Adrenal gland (tissue), 12 donors: ENCODE measurements around the gene MYO7A. TPM values are rescaled to one million over a fixed set of nuclear protein-coding genes. Genes with fewer than 3 reads are reported as not detected.
A peak's percentile ranks its signal among the peaks of the same experiment; 100 is the strongest.

Experiments
- DNase-seq, 7 donors: peaks; one replicate each; pipeline ENCODE4 v3.0.0-alpha.2; 2019 to 2020
- H3K27ac ChIP-seq, 5 donors: fragments of 200-600 bp; sonication (generic) in 4 of 5; 1 replicate in 3 of 5; 2 replicates in 2 of 5; pipeline versions ENCODE4 v1.5.1 to v1.8.0; 2016 to 2020; ENCODE audit warnings: mild to moderate bottlenecking in 1 of 5
- H3K27me3 ChIP-seq: fragments of 200-600 bp; 2 replicates; pipeline ENCODE4 v1.8.0; 2021
- H3K36me3 ChIP-seq, 2 donors: fragments of 200-600 bp; replicated peaks in 1 of 2; 1 replicate in 1 of 2; 2 replicates in 1 of 2; pipeline versions ENCODE4 v1.5.1 to v1.8.0; 2018 to 2022
- H3K4me1 ChIP-seq, 2 donors: fragments of 200-600 bp; replicated peaks in 1 of 2; 1 replicate in 1 of 2; 2 replicates in 1 of 2; pipeline versions ENCODE4 v1.5.1 to v1.8.0; 2018 to 2021
- H3K4me3 ChIP-seq, 4 donors: fragments of 200-600 bp; sonication (generic) in 3 of 4; one replicate each; pipeline ENCODE4 v1.5.1; 2016 to 2018
- H3K9me3 ChIP-seq, 3 donors: fragments of 200-600 bp; sonication (generic) in 1 of 3; replicated peaks in 1 of 3; 1 replicate in 2 of 3; 2 replicates in 1 of 3; pipeline versions ENCODE4 v1.5.1 to v1.8.0; 2016 to 2021
- CTCF ChIP-seq, 6 experiments: fragments of 450-650 bp in 4 of 6; fragments of 200-600 bp in 2 of 6; sonication (generic) in 1 of 6; IDR thresholded peaks; 1 replicate in 5 of 6; 2 replicates in 1 of 6; pipeline versions ENCODE4 v1.5.1 to v1.8.0; 2016 to 2021; ENCODE audit warnings: antibody characterized with exemption in 6 of 6, mild to moderate bottlenecking in 2 of 6, moderate library complexity in 1 of 6
- POLR2A ChIP-seq, 2 donors: fragments of 450-650 bp; IDR thresholded peaks; one replicate each; pipeline ENCODE4 v1.6.1; 2017; ENCODE audit warnings: antibody characterized with exemption in 2 of 2, mild to moderate bottlenecking in 2 of 2, moderate library complexity in 1 of 2
- WGBS, 4 donors: extraction: QIAGEN DNeasy Blood & Tissue Kit in 2 of 4; methylation state at CpG; one replicate each; pipeline versions ENCODE4 v1.1.5 to v1.1.7; 2013 to 2017; 5-methylcytosine and 5-hydroxymethylcytosine counted together
- intact Hi-C, 2 donors: fragments of 100-400 bp; cut with DNase I; formaldehyde crosslinking; loops; one replicate each; pipeline versions ENCODE4 v1.14.1 to v1.15.0; 2022 to 2023
- polyA plus RNA-seq, 3 donors: library from polyadenylated mRNA; stranded (reverse); fragments of 200-250 nt in 2 of 3; fragments of 350-450 nt in 1 of 3; fragmentation: Illumina TruSeq in 1 of 3; extraction: RNeasy Lipid Tissue Mini Kit (QIAGEN cat#74804) in 1 of 3; gene quantifications; one replicate each; pipeline ENCODE4 v1.2.3, GENCODE V29; 2013 to 2014
- total RNA-seq, 9 donors: library from RNA; depleted of rRNA in 4 of 9; stranded (reverse); fragments of >200 nt in 4 of 9; fragments of 120-200 nt in 1 of 9; fragmentation: NEBNext Ultra II Directional in 1 of 9; extraction: Animal tissue kit (Norgen Biotek cat#: 25700) in 1 of 9; gene quantifications; one replicate each; pipeline versions ENCODE4 v1.1.0 to v1.2.4, GENCODE V29; 2013 to 2023
- donor health status: healthy with polysubstance abuse.
- donor health status: Bipolar disorder and iron deficiency.
- donor health status: DM: yes; HTN: yes; CAD: no.
- donor health status: DM: no; HTN: no; CAD: no.
- donor health status: DM: no; HTN: no; CAD: no.
- donor health status: DM: yes; HTN: yes; CAD: no.

Gene MYO7A
- total and polyA plus RNA-seq, 12 donors, result 5.5 to 175 (median 91.6) TPM

- 48 to 68% (median 63%) methylated on average over 7 to 13 of the region's 13 CpGs for WGBS, 4 donors
- DNase-seq, result peak in 2 of 7 donors; percentile 8 to 15
- peaks cover 5 to 7% of the 10 kb centered on the region in 2 donors for H3K4me1 ChIP-seq
- no peak overlapping the region for H3K4me3 ChIP-seq
- H3K9me3 ChIP-seq, result no peaks in the 10 kb centered on the region
- no peaks in the 10 kb centered on the region for H3K36me3 ChIP-seq
- H3K27me3 ChIP-seq, result no peaks in the 10 kb centered on the region
- TF ChIP-seq CTCF (IDR thresholded peaks at IDR 0.05), result no peak
- TF ChIP-seq POLR2A (IDR thresholded peaks at IDR 0.05), result no peak
- intact Hi-C loops, result loop anchor here (2.0 to 5.0 kb wide), 2 partner anchors 42 to 43 kb away; no protein-coding TSS in a partner anchor
- H3K27ac ChIP-seq, result no peak overlapping the region
These were observed 37.5 kb upstream of the MYO7A start for GRCh38 chr11:77090373-77091111.

DNA sequence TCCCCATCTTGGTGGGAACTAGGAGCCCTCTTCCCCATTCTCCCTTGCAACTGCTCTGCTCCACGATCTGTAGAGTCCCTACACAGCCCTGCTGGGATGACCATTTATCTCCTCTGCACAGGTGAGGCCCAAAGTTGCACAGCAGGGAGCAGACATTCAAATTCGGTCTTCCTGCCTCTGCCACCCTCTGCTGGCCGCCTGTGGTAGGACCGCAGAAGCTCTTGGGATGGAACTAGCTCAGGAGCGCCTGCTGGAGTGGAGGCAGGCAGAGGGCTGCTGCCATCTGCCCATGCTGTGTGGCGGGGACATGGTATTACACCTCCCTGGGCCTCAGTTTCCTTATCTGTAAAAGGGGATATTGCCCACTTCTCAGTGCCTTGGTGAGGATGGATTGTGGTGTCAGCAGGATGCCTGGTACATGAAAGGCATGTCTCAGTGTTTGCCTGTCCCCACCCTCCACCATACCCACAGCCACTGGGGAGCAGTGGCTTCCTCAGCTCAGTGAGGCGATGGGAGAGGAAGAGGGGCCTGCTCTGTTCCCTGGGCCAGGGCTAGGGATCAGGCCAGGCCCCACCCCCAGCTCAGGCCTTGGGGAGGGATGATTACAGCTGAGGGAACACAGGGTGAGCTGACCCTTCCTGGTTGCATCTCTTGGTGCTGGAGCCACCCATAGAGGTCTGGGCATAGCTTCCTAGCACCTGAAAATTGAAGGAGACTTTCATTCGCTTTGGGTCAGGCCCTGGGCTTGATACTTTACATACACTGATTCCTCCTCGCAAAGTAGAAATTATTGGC, 36.7 kb upstream of the MYO7A start:
- H3K4me3 ChIP-seq, result no peak overlapping the region
- no peaks in the 10 kb centered on the region for H3K36me3 ChIP-seq
- H3K9me3 ChIP-seq, result no peaks in the 10 kb centered on the region
- TF ChIP-seq CTCF (IDR thresholded peaks at IDR 0.05) (peak; percentile 89 to 98 (median 95)), POLR2A (IDR thresholded peaks at IDR 0.05) (no peak)
- intact Hi-C loops, result loop anchor here (2.0 to 5.0 kb wide), 2 partner anchors 43 to 44 kb away; no protein-coding TSS in a partner anchor
- DNase-seq, result peak; percentile 80 to 95 (median 87)
- 30 to 42% (median 30%) methylated on average over 2 to 9 of the region's 9 CpGs for WGBS, 4 donors
- no peaks in the 10 kb centered on the region for H3K27me3 ChIP-seq
- H3K27ac ChIP-seq, result peak overlapping the region in 1 of 5 donors; percentile 9
- peaks cover 1 to 4% of the 10 kb centered on the region in 2 donors for H3K4me1 ChIP-seq

DNA sequence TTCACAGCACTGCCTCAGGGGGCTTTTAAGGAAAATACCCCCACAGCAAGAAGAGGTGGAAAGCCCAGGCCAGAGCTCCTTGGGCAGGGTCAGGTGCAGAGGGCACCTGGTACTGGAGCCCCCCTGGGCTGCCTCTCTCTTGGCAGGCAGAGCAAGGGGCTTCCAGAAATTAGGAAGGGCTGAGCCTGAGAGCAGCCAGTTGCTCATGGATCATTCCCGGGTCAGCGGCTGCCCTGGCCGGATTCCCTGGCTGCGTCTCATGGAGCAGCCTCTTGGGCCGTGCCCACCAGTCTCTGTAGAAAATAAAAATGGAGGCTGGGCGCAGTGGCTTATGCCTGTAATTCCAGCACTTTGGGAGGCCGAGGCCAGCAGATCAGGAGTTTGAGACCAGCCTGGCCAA, 35.7 kb upstream of the MYO7A start:
- Histone ChIP-seq H3K4me3 (no peak overlapping the region), H3K27ac (no peak overlapping the region), H3K4me1 (no peaks in the 10 kb centered on the region), H3K9me3 (no peaks in the 10 kb centered on the region), H3K27me3 (no peaks in the 10 kb centered on the region), H3K36me3 (no peaks in the 10 kb centered on the region)
- peak in 1 of 7 donors; percentile 6 for DNase-seq
- TF ChIP-seq POLR2A (IDR thresholded peaks at IDR 0.05), result no peak
- TF ChIP-seq CTCF (IDR thresholded peaks at IDR 0.05), result no peak
- intact Hi-C loops, result loop anchor here in 1 of 2 donors (5.0 kb wide), 1 partner anchor 45 kb away; no protein-coding TSS in a partner anchor
- 68 to 76% (median 73%) methylated on average over 7 of the region's 7 CpGs; no CpG with 5 or more reads in 1 of the 4 donors for WGBS, 4 donors
